Measurements from ENCODE around the gene SH3RF3. TPM values are rescaled to one million over a fixed set of nuclear protein-coding genes. Genes with fewer than 3 reads are reported as not detected.
A peak's percentile ranks its signal among the peaks of the same experiment; 100 is the strongest.

The SH3RF3 gene
- total RNA-seq, 1 donor from 2014 or later = 6.4 TPM

GRCh38 chr2:109345653-109346480 lies 216.9 kb downstream of the SH3RF3 start:
- ATAC-seq (no peak), DNase-seq (ENCODE audit: low spot score) (no peak)
- intact Hi-C loops (cut with DNase I) = no loop called here

DNA sequence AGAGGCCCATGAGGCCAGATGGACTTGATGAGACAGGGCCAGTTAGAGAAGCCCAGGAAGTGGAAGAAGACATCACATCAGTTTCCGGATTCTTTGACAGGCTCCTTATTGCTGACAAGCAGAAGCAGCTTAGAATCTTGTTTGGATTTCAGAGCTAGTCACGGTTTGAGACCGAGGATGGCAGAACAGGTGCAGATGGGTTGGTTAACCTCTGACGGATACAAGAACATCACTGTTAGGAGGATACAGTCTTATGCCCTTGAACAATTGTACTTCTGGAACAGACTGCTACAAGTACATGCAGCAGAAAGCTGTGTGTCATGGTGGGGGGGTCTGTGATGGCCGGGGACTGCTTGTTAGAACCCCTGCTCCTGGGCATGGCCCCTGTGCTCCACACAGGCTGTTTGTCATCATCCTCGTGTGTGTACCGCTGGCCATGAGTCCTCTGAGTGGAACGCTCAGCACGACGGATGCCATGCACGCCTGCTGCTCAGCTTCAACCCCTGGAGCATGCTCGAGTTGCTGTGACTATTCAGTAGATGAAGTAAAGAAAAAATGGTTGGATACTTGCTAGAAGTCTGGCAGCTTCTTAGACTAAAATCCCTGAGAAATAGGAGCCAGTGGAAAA lies 217.7 kb downstream of the SH3RF3 start:
- intact Hi-C loops (cut with DNase I) = no loop called here
- ATAC-seq = no peak
- DNase-seq (ENCODE audit: low spot score) = no peak

DNA sequence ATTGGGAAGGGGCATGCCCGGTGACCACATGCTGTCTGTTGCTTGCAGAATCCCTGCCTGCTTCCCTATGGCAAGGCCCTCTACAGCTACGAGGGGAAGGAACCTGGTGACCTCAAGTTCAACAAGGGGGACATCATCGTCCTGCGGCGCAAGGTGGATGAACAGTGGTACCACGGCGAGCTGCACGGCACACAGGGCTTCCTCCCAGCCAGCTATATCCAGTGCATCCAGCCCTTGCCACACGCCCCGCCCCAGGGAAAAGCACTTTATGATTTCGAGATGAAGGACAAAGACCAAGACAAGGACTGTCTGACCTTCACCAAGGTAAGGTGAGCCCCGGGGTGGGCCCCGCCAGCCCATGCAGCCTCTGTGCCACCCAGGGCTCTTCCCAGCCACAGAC lies 218.6 kb downstream of the SH3RF3 start:
- no peak for DNase-seq (ENCODE audit: low spot score)
- ATAC-seq = no peak
- intact Hi-C loops (cut with DNase I) = no loop called here

GRCh38 chr2:109348190-109348589 lies 219.2 kb downstream of the SH3RF3 start:
- ATAC-seq = no peak
- no peak for DNase-seq (ENCODE audit: low spot score)
- intact Hi-C loops (cut with DNase I) = no loop called here

DNA sequence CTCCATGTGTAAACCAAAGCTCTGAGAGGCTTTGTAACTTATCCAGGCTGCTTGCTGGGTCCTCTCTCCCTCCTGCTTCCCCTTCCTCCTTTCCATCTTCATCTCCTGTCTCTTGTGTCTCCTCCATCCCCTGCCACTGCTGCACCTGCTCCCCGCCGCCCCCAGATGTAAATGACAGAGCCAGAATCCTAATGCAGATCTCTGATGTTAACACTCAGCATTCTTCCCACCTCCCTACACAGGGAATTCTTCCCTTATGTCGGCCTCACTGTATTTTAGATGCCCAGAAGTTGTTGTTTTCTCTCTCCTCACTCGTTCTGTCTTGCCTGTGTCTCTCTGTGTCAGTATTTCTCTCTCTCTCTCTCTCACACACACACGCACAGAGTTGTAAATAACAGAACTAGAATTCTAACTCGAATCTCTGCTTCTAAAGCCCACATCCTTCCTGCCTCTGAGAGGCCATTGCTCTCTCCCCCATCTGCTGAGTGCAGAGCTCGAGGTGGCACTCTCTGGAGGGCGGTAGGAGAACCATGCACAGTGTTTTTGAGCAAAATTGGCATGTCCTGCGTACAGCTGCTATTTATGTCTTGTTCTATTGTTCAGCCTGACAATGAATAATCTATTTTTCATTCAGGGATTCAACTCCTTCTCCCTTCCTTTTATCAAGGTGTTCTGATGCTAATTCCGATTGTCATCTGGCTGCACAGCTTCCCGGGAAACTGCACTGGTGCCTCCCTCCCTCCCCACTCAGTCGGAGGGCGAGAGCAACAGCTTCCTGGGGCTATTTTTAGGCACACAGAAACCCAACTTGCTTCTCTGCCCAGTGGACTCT lies 219.9 kb downstream of the SH3RF3 start:
- intact Hi-C loops (cut with DNase I) = no loop called here
- ATAC-seq (no peak), DNase-seq (ENCODE audit: low spot score) (no peak)

DNA sequence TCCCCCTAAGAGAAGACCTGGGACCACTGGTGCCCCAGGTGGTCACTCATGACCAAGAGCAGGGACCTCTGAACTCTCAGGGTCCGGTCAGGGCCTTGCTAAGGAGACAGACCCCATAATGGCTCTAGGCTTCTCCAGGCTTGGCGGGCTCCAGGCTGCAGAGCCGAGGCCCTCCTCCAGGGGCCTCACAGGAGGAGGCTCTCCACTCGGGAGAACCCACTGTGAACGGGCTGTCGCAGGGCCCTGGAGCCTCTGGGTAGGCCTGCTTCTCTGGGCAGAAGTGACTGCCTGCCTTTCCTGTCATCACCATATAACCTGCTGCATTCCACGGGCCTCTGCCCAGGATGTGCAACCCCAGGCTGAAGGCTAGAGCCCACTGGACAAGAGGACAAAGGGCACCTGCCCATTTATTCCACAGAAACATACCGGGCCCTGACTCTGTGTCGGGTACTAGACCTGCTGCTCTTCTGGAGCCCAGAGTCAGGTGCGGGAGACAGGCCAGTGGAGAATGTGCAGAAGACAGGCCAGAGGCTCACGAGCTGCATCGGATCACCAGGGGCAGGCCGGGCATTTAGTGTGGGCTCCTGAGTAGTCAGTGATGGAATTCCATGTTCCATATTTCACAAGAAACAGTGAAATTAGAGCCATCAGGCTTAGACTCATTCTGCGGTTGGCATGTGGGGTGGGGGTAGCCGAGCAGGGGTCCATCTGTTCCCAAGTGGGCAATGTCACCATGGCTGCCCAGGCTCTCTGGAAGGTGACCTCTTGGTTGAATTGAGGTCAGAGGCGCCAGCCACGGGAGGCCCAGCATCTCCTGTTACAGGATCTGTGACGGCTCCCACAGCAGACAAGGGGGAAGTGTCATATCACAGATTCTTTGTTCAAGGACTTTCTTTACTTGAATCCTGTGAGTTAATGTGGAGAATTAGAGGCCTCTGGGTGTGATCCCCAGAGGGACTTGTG lies 220.8 kb downstream of the SH3RF3 start:
- no peak for ATAC-seq
- intact Hi-C loops (cut with DNase I) = no loop called here

DNA sequence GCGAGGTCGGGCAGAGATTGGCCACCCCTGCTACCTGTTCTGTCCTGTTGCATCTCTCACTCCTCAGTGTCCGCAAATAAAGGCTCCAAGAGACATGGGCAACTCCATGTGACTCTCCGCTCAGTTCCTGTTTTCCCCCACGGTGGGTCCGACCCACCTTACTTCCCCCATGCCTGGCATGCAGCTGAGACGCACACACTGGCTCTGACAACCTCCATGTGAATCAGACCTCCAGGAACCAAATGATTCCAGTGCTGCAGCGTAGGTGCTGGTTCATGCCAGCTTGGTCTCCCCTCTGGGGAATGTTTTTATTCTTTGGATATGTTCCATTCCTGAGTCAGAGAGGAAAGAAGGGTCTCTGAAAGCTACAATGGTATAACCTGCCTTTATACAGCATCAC lies 221.5 kb downstream of the SH3RF3 start:
- DNase-seq (ENCODE audit: low spot score) (no peak), ATAC-seq (no peak)
- intact Hi-C loops (cut with DNase I) = no loop called here

More for the DNA sequence above, 220.8 kb downstream of the SH3RF3 start:
- no peak for DNase-seq (ENCODE audit: low spot score)

DNA sequence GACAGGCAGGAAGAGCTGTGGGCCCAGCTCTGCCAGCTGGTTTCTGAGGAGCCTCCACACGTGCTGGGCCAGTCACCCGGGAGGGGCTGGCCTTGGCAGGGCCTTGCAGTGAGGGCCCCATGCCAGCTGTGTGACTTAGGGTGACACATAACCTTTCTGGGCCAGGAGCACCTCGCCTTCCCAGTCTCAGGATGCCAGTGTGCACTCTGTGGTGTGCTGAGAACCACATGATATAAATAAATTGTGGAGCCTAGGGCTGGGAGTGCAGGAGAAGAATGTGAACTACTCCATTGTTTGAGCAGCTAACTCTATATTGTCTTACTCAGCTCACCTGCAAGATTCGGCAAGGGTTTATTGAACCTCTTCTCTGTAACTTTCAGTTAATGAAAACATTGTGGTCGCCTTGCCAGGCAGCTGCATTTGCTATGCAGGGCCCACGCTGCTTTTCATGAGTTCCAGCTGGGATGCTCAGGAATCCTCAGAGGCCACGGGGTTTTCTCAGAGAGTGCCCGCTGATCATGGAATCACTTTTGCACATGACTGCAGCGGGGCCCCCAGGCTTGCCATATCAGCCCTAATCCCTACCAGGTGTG lies 222.3 kb downstream of the SH3RF3 start:
- ATAC-seq (peak; percentile 36), DNase-seq (ENCODE audit: low spot score) (no peak)
- intact Hi-C loops (cut with DNase I) = no loop called here

DNA sequence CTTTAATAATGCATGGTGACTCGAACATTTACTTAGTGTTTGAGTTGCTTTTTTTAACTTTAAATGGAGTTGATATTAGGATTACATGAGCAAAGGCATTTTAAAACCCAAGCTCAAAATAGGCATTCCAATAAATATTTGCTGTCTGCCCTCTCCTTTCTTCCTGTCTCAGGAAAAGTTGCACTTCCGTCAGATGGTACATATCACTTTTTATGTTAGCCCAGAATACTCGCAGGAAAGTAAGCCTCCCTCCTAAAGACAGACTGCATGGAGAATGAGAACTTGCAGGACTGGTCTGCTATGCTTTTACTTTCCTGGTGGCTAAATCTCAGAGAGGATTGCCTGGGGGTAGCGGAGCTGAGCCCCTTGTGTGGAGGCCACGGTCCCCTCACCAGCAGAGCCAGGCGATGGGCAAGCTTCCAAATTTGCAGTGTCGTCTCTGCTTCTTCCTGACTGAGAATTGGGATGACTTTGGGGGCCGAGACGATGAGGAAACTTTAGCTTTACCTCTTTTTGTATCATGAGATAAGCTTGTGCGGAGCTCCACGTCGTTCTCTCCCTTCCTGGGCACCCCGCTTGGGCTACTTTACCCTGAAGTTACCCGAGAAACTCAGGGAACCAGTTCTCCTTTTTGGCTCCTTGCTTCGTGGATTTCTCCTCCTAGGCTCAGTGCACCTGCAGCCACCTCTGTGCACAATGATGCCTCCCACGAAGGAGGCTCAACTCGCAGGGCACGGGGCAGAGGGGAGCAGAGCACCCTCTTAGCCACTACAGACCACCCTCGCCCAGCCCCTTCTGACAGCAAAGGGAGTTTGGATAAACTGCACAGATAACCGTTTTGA lies 223.3 kb downstream of the SH3RF3 start:
- ATAC-seq (no peak), DNase-seq (ENCODE audit: low spot score) (no peak)
- intact Hi-C loops (cut with DNase I) = no loop called here

DNA sequence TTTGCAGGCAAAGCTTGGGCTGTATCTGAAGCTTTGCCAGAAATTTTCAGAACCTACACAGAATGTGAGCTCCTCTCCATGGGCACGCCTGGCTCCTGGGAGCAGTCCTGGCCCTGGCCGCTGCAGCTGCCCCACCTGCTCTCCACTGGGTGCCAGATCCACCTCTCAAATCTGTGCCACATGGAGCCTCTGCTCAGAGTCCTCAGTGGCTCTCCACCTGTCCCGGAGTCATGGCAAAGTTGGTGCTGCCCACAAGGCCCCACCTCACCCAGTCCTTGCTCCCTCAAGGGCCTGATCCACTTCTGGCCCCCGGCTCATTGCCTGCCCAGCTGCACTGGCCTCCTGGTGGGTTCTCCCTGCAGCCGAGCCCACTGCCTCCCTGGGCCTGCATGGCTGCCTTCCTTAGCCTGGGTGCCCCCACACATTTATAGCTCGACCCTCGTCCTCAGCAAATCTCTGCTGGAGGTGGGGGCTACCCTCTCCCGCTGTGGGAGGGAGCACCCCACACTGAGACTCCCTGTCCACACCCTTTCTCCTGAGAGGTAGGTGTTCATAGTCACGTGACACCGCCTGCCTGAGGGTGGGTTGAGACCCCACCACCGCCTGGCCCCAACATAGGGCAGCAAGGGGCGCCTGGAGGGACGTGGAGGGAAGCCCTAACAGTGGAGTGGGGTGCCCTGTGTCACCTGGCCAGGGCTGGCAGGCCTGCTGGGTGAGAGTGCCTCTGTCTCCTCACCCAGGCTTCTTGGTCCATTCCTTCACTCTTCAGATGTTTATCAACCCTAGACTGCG lies 224.1 kb downstream of the SH3RF3 start:
- DNase-seq (ENCODE audit: low spot score) = no peak
- intact Hi-C loops (cut with DNase I) = no loop called here
- no peak for ATAC-seq

DNA sequence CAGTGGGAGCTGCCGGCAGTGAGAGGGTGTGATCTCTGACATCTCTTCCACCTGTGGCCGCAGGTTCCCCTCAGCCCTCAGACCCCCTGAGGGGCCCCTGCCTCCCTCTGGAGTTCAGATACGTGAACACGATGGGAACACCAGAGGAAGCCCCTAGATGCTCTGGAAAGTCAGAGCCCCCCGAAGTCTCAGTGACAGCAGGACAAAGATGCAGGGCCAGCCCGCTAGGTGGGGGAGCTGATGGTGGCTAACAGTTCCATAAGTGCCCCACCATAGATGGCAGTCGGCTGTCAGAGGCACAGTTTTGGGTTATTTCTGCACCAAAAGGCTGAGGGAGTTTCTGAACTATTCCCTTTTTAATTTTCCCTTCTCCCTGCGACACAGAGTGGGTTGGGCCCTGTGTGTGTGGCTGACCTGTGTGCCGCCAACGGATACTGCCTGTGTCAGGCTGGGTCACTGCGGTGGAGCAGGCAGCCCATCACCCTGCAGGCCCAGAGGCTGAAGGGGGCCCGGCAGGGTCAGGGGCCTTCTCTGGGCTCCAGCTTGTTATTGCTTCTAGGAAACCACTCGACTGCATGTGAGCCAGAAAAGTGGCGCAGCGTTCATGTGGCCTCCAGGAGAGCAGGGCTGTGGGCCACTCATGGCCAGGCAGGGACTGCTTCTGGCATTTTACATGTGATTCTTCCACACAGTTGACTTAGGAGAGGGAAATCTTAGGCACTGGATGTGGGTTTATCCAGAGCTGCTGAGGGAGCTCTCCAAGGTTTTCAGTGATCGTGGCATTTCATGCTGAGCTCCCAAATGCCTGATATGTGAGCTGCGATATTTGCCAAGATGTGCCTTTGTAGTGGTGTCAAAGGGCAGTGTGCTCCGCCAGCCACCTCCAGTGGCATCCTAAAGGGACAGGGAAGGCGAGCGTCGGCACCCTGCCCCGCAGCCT lies 225.1 kb downstream of the SH3RF3 start:
- intact Hi-C loops (cut with DNase I) = no loop called here
- no peak for ATAC-seq
- no peak for DNase-seq (ENCODE audit: low spot score)

DNA sequence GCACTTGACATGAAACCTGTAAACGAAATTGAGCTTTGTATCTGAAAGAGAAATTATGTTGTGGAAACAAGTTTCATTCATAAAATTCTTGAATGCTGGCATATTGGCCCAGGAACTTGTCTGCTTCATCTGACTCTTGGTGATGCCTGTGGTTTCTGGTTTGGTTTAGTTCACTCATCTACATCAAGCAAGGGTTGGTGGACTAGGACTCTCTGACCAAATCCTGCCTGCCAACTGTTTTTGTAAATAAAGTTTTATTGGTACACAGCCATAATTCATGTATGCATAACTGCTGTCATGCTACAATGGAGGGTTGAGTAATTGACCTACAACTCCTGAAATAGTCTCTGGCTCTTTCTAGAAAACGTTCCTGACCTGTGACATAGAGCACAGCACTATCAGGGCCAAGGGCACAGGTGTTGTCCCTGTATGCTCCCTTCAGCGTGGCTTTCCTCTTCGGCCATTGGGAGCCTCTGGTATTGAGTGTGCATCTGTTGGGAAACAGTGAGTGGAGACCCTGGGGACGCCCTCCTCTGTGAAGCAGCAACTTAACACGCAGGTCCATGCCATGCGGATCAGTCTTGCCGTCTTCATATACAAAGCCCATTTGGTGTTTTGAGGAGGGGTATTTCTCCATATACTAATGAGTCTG lies 226.3 kb downstream of the SH3RF3 start:
- intact Hi-C loops (cut with DNase I) = no loop called here
- DNase-seq (ENCODE audit: low spot score) = peak; percentile 9
- ATAC-seq = no peak

- no peak for ATAC-seq
- DNase-seq (ENCODE audit: low spot score) = peak; percentile 31
- intact Hi-C loops (cut with DNase I) = no loop called here
Observed at GRCh38 chr2:109356324-109357035, 227.5 kb downstream of the SH3RF3 start.

- no peak for ATAC-seq
- intact Hi-C loops (cut with DNase I) = no loop called here
- DNase-seq (ENCODE audit: low spot score) = no peak
Observed at GRCh38 chr2:109364217-109364616, 235.2 kb downstream of the SH3RF3 start.

DNA sequence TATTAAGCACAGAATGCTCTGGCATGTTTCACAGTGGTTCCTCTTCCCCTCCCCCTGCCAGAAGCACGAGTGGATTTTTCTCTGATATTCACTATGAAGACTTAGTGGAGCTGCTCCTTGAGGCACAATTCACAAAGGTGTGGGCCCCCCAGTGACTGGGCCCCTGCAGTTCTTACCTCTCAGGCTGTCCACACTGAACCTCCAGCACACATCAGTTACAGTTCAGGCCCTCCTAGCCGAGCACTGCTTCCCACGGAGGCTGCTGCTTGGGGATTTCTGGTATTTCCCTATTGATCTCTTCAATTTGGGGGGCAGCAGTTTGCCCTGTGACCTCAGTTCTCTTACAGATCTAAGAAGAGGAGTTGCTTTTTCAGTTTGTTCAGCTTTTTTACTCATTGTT lies 236.1 kb downstream of the SH3RF3 start:
- DNase-seq (ENCODE audit: low spot score) (no peak), ATAC-seq (no peak)
- intact Hi-C loops (cut with DNase I) = no loop called here

Measured in sciatic nerve (tissue), 2 donors.